Astrocyte (in vitro differentiated cells and primary cell): Measurements from ENCODE around the gene JAKMIP2.

Experiments
- CTCF ChIP-seq: IDR thresholded peaks from 2 replicates; pipeline ENCODE4 v1.5.1; 2011; ENCODE audit warnings: low read depth, mild to moderate bottlenecking, inconsistent platforms, low read length, moderate library complexity; ENCODE audit not compliant: insufficient read depth
- EZH2 ChIP-seq: IDR thresholded peaks from 2 replicates; pipeline ENCODE4 v1.6.1; 2012; ENCODE audit warnings: mild to moderate bottlenecking, low read length, inconsistent platforms; ENCODE audit not compliant: insufficient read depth

GRCh38 chr5:147731431-147732290 is 50.9 kb downstream of the JAKMIP2 start:
- no peak for TF ChIP-seq CTCF
- no peak for TF ChIP-seq EZH2
